ENCODE measurements around the gene REV1.

- no peak for TF ChIP-seq RAD21 (IDR thresholded peaks at IDR 0.05; ENCODE audit: low read length)
- no peak for TF ChIP-seq RCOR1 (IDR thresholded peaks at IDR 0.05; ENCODE audit: insufficient replicate concordance, low read length)
- TF ChIP-seq, protein P1, sequence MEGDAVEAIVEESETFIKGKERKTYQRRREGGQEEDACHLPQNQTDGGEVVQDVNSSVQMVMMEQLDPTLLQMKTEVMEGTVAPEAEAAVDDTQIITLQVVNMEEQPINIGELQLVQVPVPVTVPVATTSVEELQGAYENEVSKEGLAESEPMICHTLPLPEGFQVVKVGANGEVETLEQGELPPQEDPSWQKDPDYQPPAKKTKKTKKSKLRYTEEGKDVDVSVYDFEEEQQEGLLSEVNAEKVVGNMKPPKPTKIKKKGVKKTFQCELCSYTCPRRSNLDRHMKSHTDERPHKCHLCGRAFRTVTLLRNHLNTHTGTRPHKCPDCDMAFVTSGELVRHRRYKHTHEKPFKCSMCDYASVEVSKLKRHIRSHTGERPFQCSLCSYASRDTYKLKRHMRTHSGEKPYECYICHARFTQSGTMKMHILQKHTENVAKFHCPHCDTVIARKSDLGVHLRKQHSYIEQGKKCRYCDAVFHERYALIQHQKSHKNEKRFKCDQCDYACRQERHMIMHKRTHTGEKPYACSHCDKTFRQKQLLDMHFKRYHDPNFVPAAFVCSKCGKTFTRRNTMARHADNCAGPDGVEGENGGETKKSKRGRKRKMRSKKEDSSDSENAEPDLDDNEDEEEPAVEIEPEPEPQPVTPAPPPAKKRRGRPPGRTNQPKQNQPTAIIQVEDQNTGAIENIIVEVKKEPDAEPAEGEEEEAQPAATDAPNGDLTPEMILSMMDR (conservative IDR thresholded peaks at IDR 0.05; ENCODE audit: low read depth, low read length), result no peak
- TF ChIP-seq, protein P2, sequence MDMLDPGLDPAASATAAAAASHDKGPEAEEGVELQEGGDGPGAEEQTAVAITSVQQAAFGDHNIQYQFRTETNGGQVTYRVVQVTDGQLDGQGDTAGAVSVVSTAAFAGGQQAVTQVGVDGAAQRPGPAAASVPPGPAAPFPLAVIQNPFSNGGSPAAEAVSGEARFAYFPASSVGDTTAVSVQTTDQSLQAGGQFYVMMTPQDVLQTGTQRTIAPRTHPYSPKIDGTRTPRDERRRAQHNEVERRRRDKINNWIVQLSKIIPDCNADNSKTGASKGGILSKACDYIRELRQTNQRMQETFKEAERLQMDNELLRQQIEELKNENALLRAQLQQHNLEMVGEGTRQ (IDR thresholded peaks at IDR 0.05; ENCODE audit: low read depth, low read length), result no peak
- TF ChIP-seq CEBPB (IDR thresholded peaks at IDR 0.05; ENCODE audit: low read depth, low read length), result no peak
- no peak for TF ChIP-seq CHD1 (IDR thresholded peaks at IDR 0.05; ENCODE audit: low read depth, low read length)
- TF ChIP-seq NFE2L2 (IDR thresholded peaks at IDR 0.05; ENCODE audit: low read depth, low read length), result no peak
- no peak for TF ChIP-seq RFX5 (IDR thresholded peaks at IDR 0.05; ENCODE audit: low read depth, low read length)
- no peak for TF ChIP-seq POLR2A (IDR thresholded peaks at IDR 0.05; ENCODE audit: low read depth, low read length)
- TF ChIP-seq FOS (IDR thresholded peaks at IDR 0.05; ENCODE audit: low read depth, low read length), result no peak
Measured at GRCh38 chr2:99487906-99488305, 1.9 kb downstream of the REV1 start.
